Astrocyte (in vitro differentiated cells and primary cell): ENCODE measurements around the gene FAR1. TPM values are rescaled to one million over a fixed set of nuclear protein-coding genes. Genes with fewer than 3 reads are reported as not detected.

Experiments used
- DNase-seq: peaks from one replicate; pipeline ENCODE4 v3.0.0-alpha.2; 2010; ENCODE audit warnings: low read depth
- FAIRE-seq: peaks from 2 replicates; lab custom pipeline; 2011; peaks lifted over from hg19 to GRCh38; lab: Jason Lieb, UNC
- H2AFZ ChIP-seq: 2 replicates; pipeline ENCODE4 v1.6.0; 2012; ENCODE audit warnings: low read depth, low read length, inconsistent platforms
- H3K27ac ChIP-seq: 2 replicates; pipeline ENCODE4 v1.5.1; 2011; ENCODE audit warnings: low read depth, low read length, inconsistent platforms
- H3K27me3 ChIP-seq: 2 replicates; pipeline ENCODE4 v1.6.0; 2011; ENCODE audit warnings: low read length, inconsistent platforms; ENCODE audit not compliant: insufficient read depth
- H3K36me3 ChIP-seq: 2 replicates; pipeline ENCODE4 v1.5.1; 2011; ENCODE audit warnings: low read length, inconsistent platforms; ENCODE audit not compliant: insufficient read depth
- H3K4me1 ChIP-seq: 2 replicates; pipeline ENCODE4 v1.5.1; 2011; ENCODE audit warnings: low read length, inconsistent platforms; ENCODE audit not compliant: insufficient read depth
- H3K4me2 ChIP-seq: 2 replicates; pipeline ENCODE4 v1.6.0; 2012; ENCODE audit warnings: low read length, inconsistent platforms
- H3K4me3 ChIP-seq: 2 replicates; pipeline ENCODE4 v1.5.1; 2011; ENCODE audit warnings: low read depth, mild to moderate bottlenecking, low read length, inconsistent platforms; ENCODE audit not compliant: insufficient read depth
- H3K79me2 ChIP-seq: 2 replicates; pipeline ENCODE4 v1.6.0; 2012; ENCODE audit warnings: mild to moderate bottlenecking, low read length, inconsistent platforms; ENCODE audit not compliant: insufficient read depth
- H3K9ac ChIP-seq: 2 replicates; pipeline ENCODE4 v1.6.0; 2012; ENCODE audit warnings: mild to moderate bottlenecking, low read length, inconsistent platforms
- H3K9me3 ChIP-seq: 2 replicates; pipeline ENCODE4 v1.5.1; 2012; ENCODE audit warnings: low read depth, mild to moderate bottlenecking, low read length, inconsistent platforms; ENCODE audit not compliant: insufficient read depth
- H4K20me1 ChIP-seq: 2 replicates; pipeline ENCODE4 v1.6.0; 2012; ENCODE audit warnings: low read length, inconsistent platforms; ENCODE audit not compliant: insufficient read depth
- H3K27ac Mint-ChIP-seq: one replicate; pipeline ENCODE4 v1.8.0; 2021; ENCODE audit warnings: mild to moderate bottlenecking, mixed read lengths; ENCODE audit not compliant: unreplicated experiment
- H3K27me3 Mint-ChIP-seq: one replicate; pipeline ENCODE4 v1.8.0; 2021; ENCODE audit warnings: low read depth, mixed read lengths; ENCODE audit not compliant: unreplicated experiment
- H3K36me3 Mint-ChIP-seq: one replicate; pipeline ENCODE4 v1.8.0; 2021; ENCODE audit warnings: low read depth, mixed read lengths; ENCODE audit not compliant: unreplicated experiment
- H3K4me1 Mint-ChIP-seq: one replicate; pipeline ENCODE4 v1.8.0; 2021; ENCODE audit warnings: low read depth, mixed read lengths; ENCODE audit not compliant: unreplicated experiment
- H3K4me3 Mint-ChIP-seq: one replicate; pipeline ENCODE4 v1.8.0; 2021; ENCODE audit warnings: mild to moderate bottlenecking, moderate library complexity, mixed read lengths; ENCODE audit not compliant: unreplicated experiment
- H3K9me3 Mint-ChIP-seq: one replicate; pipeline ENCODE4 v1.8.0; 2021; ENCODE audit warnings: mild to moderate bottlenecking, mixed read lengths; ENCODE audit not compliant: unreplicated experiment
- CTCF ChIP-seq: IDR thresholded peaks from 2 replicates; pipeline ENCODE4 v1.5.1; 2011; ENCODE audit warnings: low read depth, mild to moderate bottlenecking, inconsistent platforms, low read length, moderate library complexity; ENCODE audit not compliant: insufficient read depth
- EZH2 ChIP-seq: IDR thresholded peaks from 2 replicates; pipeline ENCODE4 v1.6.1; 2012; ENCODE audit warnings: mild to moderate bottlenecking, low read length, inconsistent platforms; ENCODE audit not compliant: insufficient read depth
- total RNA-seq: library from RNA; stranded (reverse); gene quantifications from 2 replicates; pipeline ENCODE4 v1.2.1, GENCODE V29; 2021

The FAR1 gene
- total RNA-seq, 1 donor from 2014 or later = 100 TPM

- no peaks in the 10 kb centered on the region for H3K79me2 ChIP-seq
- H3K4me3 Mint-ChIP-seq = no peak overlapping the region
- peaks cover 4% of the 10 kb centered on the region for H3K9me3 Mint-ChIP-seq
- FAIRE-seq = no peak
- no peak overlapping the region for H3K27ac Mint-ChIP-seq
- H3K4me3 ChIP-seq = no peak overlapping the region
- H4K20me1 ChIP-seq = no peaks in the 10 kb centered on the region
- no peaks in the 10 kb centered on the region for H3K36me3 Mint-ChIP-seq
- H3K27me3 Mint-ChIP-seq = peaks cover 2% of the 10 kb centered on the region
- no peak overlapping the region for H2AFZ ChIP-seq
- no peak overlapping the region for H3K9ac ChIP-seq
- TF ChIP-seq CTCF = peak; percentile 14
- no peak for TF ChIP-seq EZH2
- no peaks in the 10 kb centered on the region for H3K4me1 ChIP-seq
- DNase-seq = no peak
- peaks cover 2% of the 10 kb centered on the region for H3K27me3 ChIP-seq
- no peaks in the 10 kb centered on the region for H3K36me3 ChIP-seq
- peaks cover 5% of the 10 kb centered on the region for H3K4me1 Mint-ChIP-seq
- no peaks in the 10 kb centered on the region for H3K9me3 ChIP-seq
- H3K4me2 ChIP-seq = no peak overlapping the region
- H3K27ac ChIP-seq = no peak overlapping the region
Observed at GRCh38 chr11:13776134-13776815, 107.8 kb downstream of the FAR1 start.

- Histone ChIP-seq H3K9me3 (no peaks in the 10 kb centered on the region), H3K36me3 (no peaks in the 10 kb centered on the region), H2AFZ (no peak overlapping the region), H3K27ac (no peak overlapping the region), H3K27me3 (peaks cover 2% of the 10 kb centered on the region), H4K20me1 (no peaks in the 10 kb centered on the region), H3K9ac (no peak overlapping the region), H3K79me2 (no peaks in the 10 kb centered on the region), H3K4me1 (no peaks in the 10 kb centered on the region), H3K4me2 (no peak overlapping the region), H3K4me3 (no peak overlapping the region)
- no peak for TF ChIP-seq EZH2
- TF ChIP-seq CTCF = no peak
- Mint-ChIP-seq H3K27me3 (peaks cover 2% of the 10 kb centered on the region), H3K36me3 (no peaks in the 10 kb centered on the region), H3K4me1 (peaks cover 5% of the 10 kb centered on the region), H3K4me3 (no peak overlapping the region), H3K9me3 (peaks cover 4% of the 10 kb centered on the region), H3K27ac (no peak overlapping the region)
- DNase-seq (no peak), FAIRE-seq (no peak)
Observed at GRCh38 chr11:13777341-13777985, 109.0 kb downstream of the FAR1 start.

- Histone ChIP-seq H3K9ac (no peak overlapping the region), H3K27ac (no peak overlapping the region), H3K36me3 (no peaks in the 10 kb centered on the region), H4K20me1 (no peaks in the 10 kb centered on the region), H2AFZ (no peak overlapping the region), H3K79me2 (no peaks in the 10 kb centered on the region), H3K4me2 (no peak overlapping the region), H3K4me1 (no peaks in the 10 kb centered on the region), H3K4me3 (no peak overlapping the region), H3K27me3 (peaks cover 2% of the 10 kb centered on the region), H3K9me3 (no peaks in the 10 kb centered on the region)
- Mint-ChIP-seq H3K4me1 (peaks cover 5% of the 10 kb centered on the region), H3K9me3 (peaks cover 4% of the 10 kb centered on the region), H3K4me3 (no peak overlapping the region), H3K27me3 (peaks cover 5% of the 10 kb centered on the region), H3K36me3 (no peaks in the 10 kb centered on the region), H3K27ac (no peak overlapping the region)
- no peak for DNase-seq
- FAIRE-seq = no peak
- TF ChIP-seq EZH2 (no peak), CTCF (no peak)
Observed at GRCh38 chr11:13778345-13778744, 109.9 kb downstream of the FAR1 start.
